Choroid plexus epithelial cell (primary cell): ENCODE results near the gene SPRY4.

ENCODE experiments used
- DNase-seq: peaks from one replicate; pipeline ENCODE4 v3.0.0-alpha.2; 2010; ENCODE audit warnings: low read depth
- H3K4me3 ChIP-seq: 2 replicates; pipeline ENCODE4 v1.5.1; 2011; ENCODE audit warnings: low read depth, mild to moderate bottlenecking, control low read depth, low read length, moderate library complexity
- TF ChIP-seq, protein P1 (sequence below): conservative IDR thresholded peaks from 2 replicates; pipeline ENCODE4 v1.5.1; 2011; ENCODE audit warnings: low read depth, mild to moderate bottlenecking, control low read depth, inconsistent platforms, low read length, moderate library complexity

SPRY4 gene

DNA sequence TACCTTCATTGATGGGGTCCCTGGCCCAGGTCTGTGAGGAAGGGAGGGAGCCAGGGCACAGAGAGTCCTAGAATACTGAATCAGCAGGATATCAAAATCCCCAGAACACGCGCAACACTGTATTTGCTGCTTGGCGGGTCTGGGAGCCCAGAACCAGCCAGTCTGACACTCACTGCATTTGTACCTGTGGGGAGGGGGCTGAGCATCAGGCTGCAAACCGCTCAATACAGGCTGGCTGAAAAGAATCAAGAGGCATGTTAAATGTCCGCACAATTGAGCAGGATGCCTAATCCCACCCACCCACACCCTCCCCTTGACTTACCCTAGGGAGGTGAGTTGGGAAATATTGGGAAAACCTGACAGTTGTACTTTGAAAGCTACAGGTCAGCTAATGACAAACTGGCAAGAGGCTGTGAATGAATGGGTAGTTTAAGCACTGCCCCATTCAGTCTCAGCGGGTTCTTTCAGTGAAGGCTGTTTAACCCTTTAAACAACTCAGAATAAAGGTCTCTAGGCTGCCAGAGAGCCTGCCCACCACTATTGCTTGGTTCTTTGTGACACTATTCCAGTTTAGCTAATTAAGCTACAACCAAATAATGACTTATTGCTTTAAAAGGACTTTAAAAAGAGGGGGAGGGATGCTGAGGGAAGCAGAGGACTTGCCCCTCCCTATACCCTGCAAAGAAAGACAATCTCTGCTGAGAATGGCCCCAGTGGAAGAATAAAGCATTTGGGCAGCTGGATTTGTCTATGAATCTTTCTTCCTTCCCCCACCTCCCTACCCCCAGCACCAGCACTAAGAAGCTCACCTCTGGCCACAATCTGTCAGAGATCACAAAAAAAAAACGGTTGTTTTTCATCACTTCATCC lies 5.0 kb downstream of the SPRY4 start:
- TF ChIP-seq, protein P1, sequence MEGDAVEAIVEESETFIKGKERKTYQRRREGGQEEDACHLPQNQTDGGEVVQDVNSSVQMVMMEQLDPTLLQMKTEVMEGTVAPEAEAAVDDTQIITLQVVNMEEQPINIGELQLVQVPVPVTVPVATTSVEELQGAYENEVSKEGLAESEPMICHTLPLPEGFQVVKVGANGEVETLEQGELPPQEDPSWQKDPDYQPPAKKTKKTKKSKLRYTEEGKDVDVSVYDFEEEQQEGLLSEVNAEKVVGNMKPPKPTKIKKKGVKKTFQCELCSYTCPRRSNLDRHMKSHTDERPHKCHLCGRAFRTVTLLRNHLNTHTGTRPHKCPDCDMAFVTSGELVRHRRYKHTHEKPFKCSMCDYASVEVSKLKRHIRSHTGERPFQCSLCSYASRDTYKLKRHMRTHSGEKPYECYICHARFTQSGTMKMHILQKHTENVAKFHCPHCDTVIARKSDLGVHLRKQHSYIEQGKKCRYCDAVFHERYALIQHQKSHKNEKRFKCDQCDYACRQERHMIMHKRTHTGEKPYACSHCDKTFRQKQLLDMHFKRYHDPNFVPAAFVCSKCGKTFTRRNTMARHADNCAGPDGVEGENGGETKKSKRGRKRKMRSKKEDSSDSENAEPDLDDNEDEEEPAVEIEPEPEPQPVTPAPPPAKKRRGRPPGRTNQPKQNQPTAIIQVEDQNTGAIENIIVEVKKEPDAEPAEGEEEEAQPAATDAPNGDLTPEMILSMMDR = no peak
- DNase-seq = peak; percentile 31
- peak overlapping the region; percentile 92 for H3K4me3 ChIP-seq

DNA sequence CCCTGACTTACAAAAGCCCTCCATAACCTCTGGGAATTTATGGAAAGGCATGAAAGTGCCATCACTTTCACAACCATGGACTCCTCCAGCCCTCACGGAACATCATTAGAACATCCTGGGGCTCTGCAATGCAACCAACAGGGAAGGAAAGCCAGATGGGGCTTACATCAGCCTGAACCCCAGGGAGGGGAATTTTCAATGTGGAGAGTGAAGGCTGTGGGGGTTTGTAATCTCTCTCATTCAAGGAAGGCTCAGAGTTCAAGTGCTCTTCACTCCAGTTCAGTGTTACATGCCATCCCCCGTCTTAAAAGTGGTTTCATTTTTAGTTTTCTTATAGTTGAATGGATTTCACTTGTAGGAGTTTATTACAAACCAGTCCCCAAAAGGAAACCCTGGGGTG lies 5.7 kb downstream of the SPRY4 start:
- peak overlapping the region; percentile 34 for H3K4me3 ChIP-seq
- TF ChIP-seq, protein P1 = no peak
- DNase-seq = peak; percentile 58

DNA sequence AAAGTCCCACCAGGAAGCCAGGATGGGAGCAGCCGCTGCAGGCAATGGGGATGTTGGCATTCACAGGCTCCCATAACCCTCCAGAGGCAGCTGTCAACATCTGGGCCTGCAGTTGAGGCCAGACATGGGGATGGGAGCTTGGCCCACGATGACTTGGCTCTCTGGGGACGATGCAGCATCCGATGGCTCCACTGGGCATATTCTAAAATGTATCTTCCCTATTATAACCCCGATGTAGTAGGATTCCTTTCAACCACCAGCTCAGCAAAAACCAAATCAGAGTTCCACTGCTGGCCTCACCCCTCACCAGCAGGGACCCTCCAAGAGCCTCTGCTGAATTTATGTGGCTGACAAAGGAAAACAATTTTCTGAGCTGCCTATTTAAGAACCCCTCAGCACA lies 7.1 kb downstream of the SPRY4 start:
- DNase-seq = peak; percentile 60
- H3K4me3 ChIP-seq = no peak overlapping the region
- TF ChIP-seq, protein P1 = peak; percentile 66

DNA sequence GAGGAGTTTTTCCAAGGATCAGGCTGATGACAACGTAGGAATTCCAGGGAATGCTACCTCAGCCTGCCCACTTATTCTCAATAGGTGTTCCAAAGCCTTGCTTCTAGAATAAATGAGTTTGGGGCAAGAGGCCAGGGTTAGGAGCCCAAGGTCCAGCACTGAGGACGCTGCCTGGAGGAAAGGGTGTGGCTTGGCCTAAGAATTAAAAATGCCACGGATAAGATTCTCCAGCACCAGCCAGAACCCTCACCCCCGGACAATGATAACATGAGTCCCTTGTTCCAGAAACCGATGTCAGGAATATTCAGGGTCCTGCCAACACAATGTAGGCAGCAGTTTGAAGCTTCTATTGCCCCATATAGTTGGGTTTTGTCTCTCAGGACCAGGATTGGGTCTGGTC lies 7.6 kb downstream of the SPRY4 start:
- no peak overlapping the region for H3K4me3 ChIP-seq
- TF ChIP-seq, protein P1 = no peak
- DNase-seq = no peak

DNA sequence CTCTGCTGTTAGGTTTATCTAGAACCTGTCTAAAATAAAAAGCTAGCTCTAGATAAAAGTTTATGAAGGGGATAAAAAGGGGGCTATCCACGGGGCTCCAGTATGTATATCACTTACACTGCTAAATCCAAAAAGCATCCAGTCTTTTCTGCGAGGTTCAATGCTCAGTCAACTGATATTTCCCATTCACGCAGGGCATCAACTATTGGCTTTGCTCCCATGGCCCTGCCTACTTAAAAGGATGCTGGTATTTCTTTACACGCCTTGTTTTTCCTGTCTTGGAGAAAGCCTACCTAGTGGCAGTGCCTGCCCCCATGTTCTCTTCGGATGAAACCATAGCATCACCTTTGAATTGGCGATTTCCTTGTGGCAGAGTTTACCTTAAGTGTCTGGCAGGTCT lies 8.1 kb downstream of the SPRY4 start:
- H3K4me3 ChIP-seq = no peak overlapping the region
- DNase-seq = peak; percentile 12
- TF ChIP-seq, protein P1 = no peak

DNA sequence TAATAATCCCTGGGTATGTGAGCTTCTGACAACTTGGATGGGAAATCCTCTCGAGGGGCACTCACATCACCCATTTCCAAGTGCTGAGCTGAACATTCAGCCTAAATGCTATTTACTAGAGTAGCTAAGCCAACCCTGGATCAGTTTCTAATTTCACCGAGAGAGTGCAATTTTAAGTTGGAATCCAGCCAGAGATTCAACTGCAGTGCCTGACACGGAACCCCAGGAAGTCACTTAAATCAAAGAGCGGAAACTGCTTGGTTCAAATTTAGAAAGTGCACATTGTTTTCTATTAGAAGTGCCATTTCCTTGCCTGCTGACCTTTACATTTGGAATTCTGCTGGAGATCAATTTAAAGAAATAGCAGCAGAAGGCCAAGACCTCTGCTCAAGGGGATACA lies 8.8 kb downstream of the SPRY4 start:
- peak; percentile 83 for DNase-seq
- no peak overlapping the region for H3K4me3 ChIP-seq
- TF ChIP-seq, protein P1 = no peak
